A549 (cell line): ENCODE measurements around the gene POLR1D. TPM values are rescaled to one million over a fixed set of nuclear protein-coding genes. Genes with fewer than 3 reads are reported as not detected.
"Not testable (repeated sequence)": the region's sequence is repeated elsewhere in the genome, so short reads cannot be mapped to it uniquely, and the experiment has no call there.

Source experiments
- ATAC-seq, 2 experiments: fragments of 200-7000 bp in 1 of 2; fragments of >200 bp in 1 of 2; cut with Nextera tagmentation in 1 of 2; cut with Tn5 transposase in 1 of 2; 3 replicates each; pipeline versions ENCODE4 v1.8.0 to v1.9.1; 2018 to 2020; ENCODE audit warnings: mild to moderate bottlenecking in 1 of 2, moderate library complexity in 1 of 2
- CTCF ChIA-PET: fragments of 300-600 bp; sonication (Branson Sonifier 250); formaldehyde crosslinking; extraction: SDS; loops from one replicate; lab custom pipeline; 2021; ENCODE audit warnings: antibody characterized with exemption, inconsistent platforms; lab: Yijun Ruan, JAX
- POLR2A ChIA-PET: fragments of 350-600 bp; formaldehyde crosslinking; extraction: SDS; loops from one replicate; lab custom pipeline; 2021; ENCODE audit warnings: antibody characterized with exemption, inconsistent platforms; lab: Yijun Ruan, JAX
- DNase-seq, 2 experiments: peaks; one replicate each; pipeline versions ENCODE4 v3.0.0 to v3.0.0-alpha.2; 2011 to 2016; ENCODE audit warnings: low read depth in 1 of 2, low spot score in 1 of 2
- FAIRE-seq: peaks from 2 replicates; lab custom pipeline; 2011; peaks lifted over from hg19 to GRCh38; lab: Jason Lieb, UNC
- H3K27ac ChIP-seq, 2 experiments: fragments of >200 bp; sonication (Bioruptor Twin); formaldehyde crosslinking; 3 replicates each; pipeline ENCODE4 v1.5.1; 2016 to 2017
- H3K4me1 ChIP-seq: fragments of >200 bp; sonication (Bioruptor Twin); formaldehyde crosslinking; 3 replicates; pipeline ENCODE4 v1.6.1; 2016
- H3K4me2 ChIP-seq: fragments of >200 bp; sonication (Bioruptor Twin); formaldehyde crosslinking; 3 replicates; pipeline ENCODE4 v1.6.1; 2016
- H3K4me3 ChIP-seq: fragments of >200 bp; sonication (Bioruptor Twin); formaldehyde crosslinking; 3 replicates; pipeline ENCODE4 v1.5.1; 2016
- H3K9me3 ChIP-seq: fragments of >200 bp; sonication (Bioruptor Twin); formaldehyde crosslinking; 3 replicates; pipeline ENCODE4 v1.6.1; 2016
- CBX2 ChIP-seq: fragments of 200-600 bp; sonication (generic); IDR thresholded peaks from 2 replicates; pipeline ENCODE4 v1.6.1; 2016; ENCODE audit warnings: low read depth, mild to moderate bottlenecking, borderline replicate concordance
- CHD2 ChIP-seq: fragments of 150-350 bp; IDR thresholded peaks from 2 replicates; pipeline ENCODE4 v1.6.1; 2014; ENCODE audit warnings: low read length; ENCODE audit not compliant: partially characterized antibody
- EHF ChIP-seq: fragments of 250-450 bp; sonication (Bioruptor Pico); IDR thresholded peaks from 2 replicates; pipeline ENCODE4 v1.5.0; 2020; ENCODE audit warnings: mild to moderate bottlenecking
- ELK1 ChIP-seq: fragments of 150-350 bp; IDR thresholded peaks from 2 replicates; pipeline ENCODE4 v1.6.1; 2014; ENCODE audit warnings: low read depth, mild to moderate bottlenecking, low read length
- FOSB ChIP-seq: fragments of 250-450 bp; sonication (Bioruptor Pico); IDR thresholded peaks from 2 replicates; pipeline ENCODE4 v1.5.0; 2020; ENCODE audit warnings: mild to moderate bottlenecking, moderate library complexity
- FOXS1 ChIP-seq: fragments of 250-450 bp; sonication (Bioruptor Pico); IDR thresholded peaks from 2 replicates; pipeline ENCODE4 v1.5.0; 2020; ENCODE audit warnings: mild to moderate bottlenecking, moderate library complexity
- HEYL ChIP-seq: fragments of 250-450 bp; sonication (Bioruptor Pico); IDR thresholded peaks from 2 replicates; pipeline ENCODE4 v1.8.0; 2021; ENCODE audit warnings: mild to moderate bottlenecking, moderate library complexity
- HMGXB4 ChIP-seq: fragments of 250-450 bp; sonication (Bioruptor Pico); IDR thresholded peaks from 2 replicates; pipeline ENCODE4 v1.5.0; 2021; ENCODE audit warnings: mild to moderate bottlenecking, moderate library complexity, borderline replicate concordance
- HOXA7 ChIP-seq: fragments of 250-450 bp; sonication (Bioruptor Pico); IDR thresholded peaks from 2 replicates; pipeline ENCODE4 v1.5.0; 2020; ENCODE audit warnings: mild to moderate bottlenecking, moderate library complexity
- JUN ChIP-seq, 2 experiments: fragments of >200 bp; sonication (Bioruptor Twin); formaldehyde crosslinking; IDR thresholded peaks; 2 replicates in 1 of 2; 3 replicates in 1 of 2; pipeline ENCODE4 v1.6.1; 2016 to 2017
- MAFK ChIP-seq: fragments of 450-650 bp; IDR thresholded peaks from 2 replicates; pipeline ENCODE4 v1.6.1; 2014; ENCODE audit not compliant: partially characterized antibody
- NPAS2 ChIP-seq: fragments of 250-450 bp; sonication (Bioruptor Pico); IDR thresholded peaks from 2 replicates; pipeline ENCODE4 v1.8.0; 2022; ENCODE audit warnings: mild to moderate bottlenecking, moderate library complexity, borderline replicate concordance
- PBX3 ChIP-seq: IDR thresholded peaks from 2 replicates; pipeline ENCODE4 v1.6.1; 2012
- PHF8 ChIP-seq: fragments of 200-600 bp; sonication (generic); IDR thresholded peaks from 2 replicates; pipeline ENCODE4 v1.6.1; 2016; ENCODE audit warnings: low read depth, mild to moderate bottlenecking, antibody characterized with exemption, moderate library complexity, borderline replicate concordance
- POLR2A ChIP-seq: IDR thresholded peaks from 2 replicates; pipeline ENCODE4 v1.6.1; 2012; ENCODE audit warnings: mild to moderate bottlenecking, low read length
- REST ChIP-seq: fragments of 200-600 bp; sonication (generic); IDR thresholded peaks from 2 replicates; pipeline ENCODE4 v1.6.1; 2016; ENCODE audit warnings: antibody characterized with exemption, mild to moderate bottlenecking, moderate library complexity
- RNF2 ChIP-seq: fragments of 200-600 bp; sonication (generic); IDR thresholded peaks from 2 replicates; pipeline ENCODE4 v1.6.1; 2016; ENCODE audit warnings: low read depth, mild to moderate bottlenecking, antibody characterized with exemption, moderate library complexity, borderline replicate concordance
- SREBF2 ChIP-seq: fragments of 450-650 bp; IDR thresholded peaks from 2 replicates; pipeline ENCODE4 v1.6.1; 2014; ENCODE audit warnings: mild to moderate bottlenecking, moderate library complexity
- ZFP36 ChIP-seq: fragments of 450-650 bp; IDR thresholded peaks from 2 replicates; pipeline ENCODE4 v1.6.1; 2014; ENCODE audit warnings: borderline replicate concordance; ENCODE audit not compliant: partially characterized antibody
- ZNF302 ChIP-seq: fragments of 250-450 bp; sonication (Bioruptor Pico); IDR thresholded peaks from 2 replicates; pipeline ENCODE4 v1.9.0; 2021; ENCODE audit warnings: inconsistent platforms, mild to moderate bottlenecking, moderate library complexity
- WGBS: methylation state at CpG from one replicate; pipeline ENCODE4 v1.1.6; 2017; ENCODE audit errors: missing lambda C conversion rate; 5-methylcytosine and 5-hydroxymethylcytosine counted together
- polyA plus RNA-seq, 4 experiments: library from polyadenylated mRNA; depleted of rRNA in 3 of 4; stranded (reverse); fragments of >200 nt; fragmentation: RNase III in 1 of 4; extraction: RNeasy Plus Mini Kit Qiagen cat#74134 plus additional on column Dnase treatment in 1 of 4; gene quantifications; 2 replicates in 3 of 4; 3 replicates in 1 of 4; pipeline ENCODE4 v1.2.3, GENCODE V29; 2011 to 2017
- TF ChIP-seq, protein P1 (sequence below): fragments of 250-450 bp; sonication (Bioruptor Pico); IDR thresholded peaks from 2 replicates; pipeline ENCODE4 v1.5.0; 2020; ENCODE audit warnings: low read depth, mild to moderate bottlenecking, moderate library complexity

Gene POLR1D
- polyA plus RNA-seq, 2 of the 4 experiments (the other 2 are of a cell fraction) = 110 to 161 TPM

GRCh38 chr13:27627380-27627779 is 5.7 kb downstream of the POLR1D start:
- POLR2A ChIA-PET = no interaction called here
- Histone ChIP-seq H3K27ac (no peak overlapping the region), H3K4me1 (peaks cover 12% of the 10 kb centered on the region), H3K9me3 (no peaks in the 10 kb centered on the region), H3K4me3 (no peak overlapping the region), H3K4me2 (no peak overlapping the region)
- FAIRE-seq (no peak), ATAC-seq (no peak), DNase-seq (no peak)
- CTCF ChIA-PET = interaction anchor here (0.6 kb wide), 1 partner anchor 191 kb away, joined by 4 read pairs; no protein-coding TSS in a partner anchor
- WGBS = 89% methylated on average over 3 of the region's 3 CpGs
- no peak for TF ChIP-seq SREBF2
- no peak for TF ChIP-seq PHF8
- TF ChIP-seq REST = no peak
- TF ChIP-seq JUN (IDR thresholded peaks at IDR 0.05) = no peak

- Histone ChIP-seq H3K4me2 (no peak overlapping the region), H3K4me3 (no peak overlapping the region), H3K27ac (no peak overlapping the region), H3K9me3 (no peaks in the 10 kb centered on the region), H3K4me1 (peaks cover 7% of the 10 kb centered on the region)
- DNase-seq (no peak), FAIRE-seq (no peak), ATAC-seq (no peak)
- POLR2A ChIA-PET = no interaction called here
- WGBS = 97% methylated on average over 4 of the region's 4 CpGs
- TF ChIP-seq JUN (IDR thresholded peaks at IDR 0.05) = no peak
- CTCF ChIA-PET = interaction anchor here (0.6 kb wide), 1 partner anchor 191 kb away, joined by 4 read pairs; no protein-coding TSS in a partner anchor
These were observed 6.4 kb downstream of the POLR1D start for GRCh38 chr13:27628081-27628480.

DNA sequence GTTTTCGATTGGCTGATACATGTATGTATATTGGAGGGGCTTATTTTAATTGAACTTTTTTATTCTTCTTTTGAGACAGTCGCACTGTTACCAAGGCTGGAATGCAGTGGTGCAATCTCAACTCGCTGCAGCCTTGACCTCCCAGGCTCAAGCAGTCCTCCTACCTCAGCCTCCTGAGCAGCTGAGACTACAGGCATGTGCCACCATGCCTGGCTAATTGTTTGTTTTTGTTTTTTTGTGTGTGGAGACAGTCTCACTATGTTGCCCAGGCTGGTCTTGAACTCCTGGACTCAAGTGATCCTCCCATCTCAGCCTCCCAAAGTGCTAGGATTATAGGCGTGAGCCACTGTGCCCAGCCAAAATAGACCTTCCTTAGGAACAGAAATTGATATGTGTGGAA is 7.1 kb downstream of the POLR1D start:
- H3K4me3 ChIP-seq, ATAC-seq, POLR2A ChIA-PET, H3K4me1 ChIP-seq, FAIRE-seq, H3K27ac ChIP-seq, H3K9me3 ChIP-seq, DNase-seq, H3K4me2 ChIP-seq: not testable (repeated sequence)
- 93% methylated on average over 4 of the region's 4 CpGs for WGBS
- CTCF ChIA-PET = interaction anchor here (1.4 kb wide), 1 partner anchor 96 kb away, joined by 4 read pairs; no protein-coding TSS in a partner anchor

DNA sequence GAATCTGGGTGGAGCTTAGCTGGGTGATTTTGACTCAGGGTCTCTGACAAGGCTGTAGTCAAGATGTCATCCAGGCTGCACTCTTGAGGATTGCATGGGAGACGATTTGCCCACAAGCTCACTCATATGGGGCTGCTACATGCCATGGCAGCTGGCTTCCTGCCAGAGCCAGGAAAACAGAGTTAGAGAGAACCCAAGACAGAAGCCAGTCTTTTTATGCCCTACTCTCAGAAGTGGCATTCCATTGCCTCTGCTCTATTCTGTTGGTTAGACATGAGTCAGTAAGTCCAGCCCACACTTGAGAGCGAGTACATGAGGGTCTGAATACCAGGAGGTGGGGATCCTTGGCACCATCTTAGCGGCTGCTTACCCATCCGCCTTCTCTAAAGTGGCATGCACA is 9.5 kb downstream of the POLR1D start:
- DNase-seq (no peak), ATAC-seq (no peak), FAIRE-seq (no peak)
- H3K4me3 ChIP-seq = no peak overlapping the region
- CTCF ChIA-PET = interaction anchor here (1.0 kb wide), 2 partner anchors 11 kb away, joined by 3 read pairs; partner anchors contain the start of gene LNX2
- POLR2A ChIA-PET = interaction anchor here (1.0 kb wide), 1 partner anchor 10 kb away, joined by 3 read pairs; no protein-coding TSS in a partner anchor
- H3K4me2 ChIP-seq = no peak overlapping the region
- no peaks in the 10 kb centered on the region for H3K9me3 ChIP-seq
- TF ChIP-seq FOSB = no peak
- no peak for TF ChIP-seq EHF (CRISPR knock-in tag)
- no peak for TF ChIP-seq PBX3
- TF ChIP-seq FOXS1 (CRISPR knock-in tag) = no peak
- no peak for TF ChIP-seq CBX2
- TF ChIP-seq JUN (IDR thresholded peaks at IDR 0.05) = no peak
- no peak for TF ChIP-seq ZNF302 (CRISPR knock-in tag)
- TF ChIP-seq, protein P1, sequence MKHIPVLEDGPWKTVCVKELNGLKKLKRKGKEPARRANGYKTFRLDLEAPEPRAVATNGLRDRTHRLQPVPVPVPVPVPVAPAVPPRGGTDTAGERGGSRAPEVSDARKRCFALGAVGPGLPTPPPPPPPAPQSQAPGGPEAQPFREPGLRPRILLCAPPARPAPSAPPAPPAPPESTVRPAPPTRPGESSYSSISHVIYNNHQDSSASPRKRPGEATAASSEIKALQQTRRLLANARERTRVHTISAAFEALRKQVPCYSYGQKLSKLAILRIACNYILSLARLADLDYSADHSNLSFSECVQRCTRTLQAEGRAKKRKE (CRISPR knock-in tag) = no peak
- TF ChIP-seq CHD2 = no peak
- TF ChIP-seq HMGXB4 (CRISPR knock-in tag) = no peak
- no peak for TF ChIP-seq POLR2A
- TF ChIP-seq HEYL (CRISPR knock-in tag) = no peak
- TF ChIP-seq HOXA7 (CRISPR knock-in tag) = no peak
- TF ChIP-seq ELK1 = no peak
- TF ChIP-seq PHF8 = no peak
- TF ChIP-seq MAFK = no peak
- no peak for TF ChIP-seq RNF2
- no peak for TF ChIP-seq ZFP36
- no peak for TF ChIP-seq NPAS2 (CRISPR knock-in tag)
- H3K27ac ChIP-seq = no peak overlapping the region
- no peaks in the 10 kb centered on the region for H3K4me1 ChIP-seq
- WGBS = 90% methylated on average over 4 of the region's 4 CpGs
